ENCODE measurements around the gene SEMA3G. TPM values are rescaled to one million over a fixed set of nuclear protein-coding genes. Genes with fewer than 3 reads are reported as not detected.

The SEMA3G gene
- polyA plus RNA-seq, 1 donor from 2014 or later: not detected

DNA sequence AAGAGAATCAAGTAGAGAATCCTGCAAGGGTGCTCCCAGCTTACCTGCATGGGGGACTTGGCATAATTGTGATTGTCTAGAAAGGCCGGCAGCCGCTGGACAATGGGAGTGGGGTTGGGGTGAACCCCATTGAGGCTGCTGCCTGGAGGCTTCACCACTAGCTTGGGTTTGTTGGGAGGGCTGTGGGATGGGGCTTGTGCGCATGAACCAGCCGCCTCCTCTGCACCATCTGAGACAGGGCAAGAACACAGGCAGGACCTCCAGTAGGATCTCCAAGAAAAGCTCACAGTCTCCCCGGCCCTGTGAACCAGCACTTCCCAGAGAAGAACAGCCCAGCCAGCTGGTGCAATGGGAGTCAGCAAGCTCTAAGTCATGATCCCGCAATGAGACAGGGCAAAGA is 39.8 kb downstream of the SEMA3G start:
- no peak overlapping the region for H3K4me3 ChIP-seq (ENCODE audit: low read length)
- H2AFZ ChIP-seq (ENCODE audit: low read depth, low read length): no peak overlapping the region
- H3K9me2 ChIP-seq (ENCODE audit: insufficient read depth, low read length): no peaks in the 10 kb centered on the region
- H3K36me3 ChIP-seq (ENCODE audit: insufficient read depth, low read length): peaks cover 7% of the 10 kb centered on the region
- no peaks in the 10 kb centered on the region for H4K20me1 ChIP-seq (ENCODE audit: insufficient read depth)
- peaks cover 20% of the 10 kb centered on the region for H3K79me2 ChIP-seq (replicated peaks; ENCODE audit: insufficient read depth, low read length)
- no peak overlapping the region for H3K4me2 ChIP-seq (ENCODE audit: low read length)
- H3K27ac ChIP-seq (ENCODE audit: low read length): no peak overlapping the region
- H3K27me3 ChIP-seq (ENCODE audit: insufficient read depth, low read depth, low read length): no peaks in the 10 kb centered on the region
- H3F3A ChIP-seq (ENCODE audit: insufficient read depth, low read length, poor library complexity, severe bottlenecking): no peaks in the 10 kb centered on the region
- H3K9me3 ChIP-seq (ENCODE audit: low read length): no peaks in the 10 kb centered on the region
- H3K9ac ChIP-seq (ENCODE audit: low read length): no peak overlapping the region
- no peak for TF ChIP-seq TAF1 (IDR thresholded peaks at IDR 0.05; ENCODE audit: low read depth)
- no peak for TF ChIP-seq REST (IDR thresholded peaks at IDR 0.05; ENCODE audit: borderline replicate concordance)
- TF ChIP-seq EP300 (conservative IDR thresholded peaks at IDR 0.05; ENCODE audit: poor library complexity, severe bottlenecking): no peak

DNA sequence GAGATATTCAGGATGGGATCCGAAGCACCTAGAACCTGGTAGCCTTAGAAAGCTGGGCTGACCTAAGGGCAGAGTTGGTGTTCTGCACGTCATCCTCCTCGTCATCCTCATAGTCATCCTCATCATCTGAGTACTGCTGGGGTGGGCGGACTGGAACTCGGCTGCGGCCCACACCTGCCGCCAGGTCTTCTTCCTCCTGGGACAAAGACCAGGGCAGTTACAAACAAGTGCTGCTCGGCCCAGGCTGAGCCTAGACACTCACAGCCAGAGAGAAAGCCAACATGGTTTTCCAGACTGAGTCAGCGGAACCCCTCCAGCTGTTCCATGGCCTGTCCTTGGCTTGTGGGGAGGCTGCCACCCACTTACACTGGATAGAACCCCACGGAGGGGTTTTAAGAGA is 40.5 kb downstream of the SEMA3G start:
- H4K20me1 ChIP-seq (ENCODE audit: insufficient read depth): no peaks in the 10 kb centered on the region
- no peaks in the 10 kb centered on the region for H3K9me2 ChIP-seq (ENCODE audit: insufficient read depth, low read length)
- no peak overlapping the region for H3K27ac ChIP-seq (ENCODE audit: low read length)
- H3K9me3 ChIP-seq (ENCODE audit: low read length): no peaks in the 10 kb centered on the region
- no peak for TF ChIP-seq EP300 (conservative IDR thresholded peaks at IDR 0.05; ENCODE audit: poor library complexity, severe bottlenecking)
- no peak for TF ChIP-seq CTCF (IDR thresholded peaks at IDR 0.05; ENCODE audit: poor library complexity, severe bottlenecking)
- no peak for TF ChIP-seq SMC3 (conservative IDR thresholded peaks at IDR 0.05; ENCODE audit: poor library complexity)
- no peak for TF ChIP-seq MXI1 (conservative IDR thresholded peaks at IDR 0.05; ENCODE audit: poor library complexity, severe bottlenecking)
- TF ChIP-seq REST (IDR thresholded peaks at IDR 0.05; ENCODE audit: borderline replicate concordance): no peak
- TF ChIP-seq EZH2 (IDR thresholded peaks at IDR 0.05; ENCODE audit: borderline replicate concordance, insufficient read depth, low read length, poor library complexity, severe bottlenecking): no peak
- TF ChIP-seq TAF1 (IDR thresholded peaks at IDR 0.05; ENCODE audit: low read depth): no peak
- TF ChIP-seq POLR2AphosphoS5 (IDR thresholded peaks at IDR 0.05): no peak
- TF ChIP-seq RAD21 (conservative IDR thresholded peaks at IDR 0.05): no peak
- no peak overlapping the region for H3K9ac ChIP-seq (ENCODE audit: low read length)
- no peaks in the 10 kb centered on the region for H3K27me3 ChIP-seq (ENCODE audit: insufficient read depth, low read depth, low read length)
- peaks cover 7% of the 10 kb centered on the region for H3K36me3 ChIP-seq (ENCODE audit: insufficient read depth, low read length)
- no peaks in the 10 kb centered on the region for H3F3A ChIP-seq (ENCODE audit: insufficient read depth, low read length, poor library complexity, severe bottlenecking)
- peaks cover 17% of the 10 kb centered on the region for H3K79me2 ChIP-seq (replicated peaks; ENCODE audit: insufficient read depth, low read length)
- H3K4me2 ChIP-seq (ENCODE audit: low read length): no peak overlapping the region
- H2AFZ ChIP-seq (ENCODE audit: low read depth, low read length): no peak overlapping the region
- no peak overlapping the region for H3K4me3 ChIP-seq (ENCODE audit: low read length)

Measured in neural cell (in vitro differentiated cells).